Stimulated activated effector memory CD8-positive, alpha-beta T cell treated with anti-CD3 and anti-CD28 coated beads, Interleukin-12 subunit alpha, Interleukin-12 subunit beta, amount 100 ng/mL, for 72 hours (primary cell): ENCODE data around the gene FIG4.
"Not testable (repeated sequence)": the region's sequence is repeated elsewhere in the genome, so short reads cannot be mapped to it uniquely, and the experiment has no call there.

Source experiments
- ATAC-seq: fragments of 150-1000 bp; cut with Tn5 transposase; 2 replicates; pipeline ENCODE4 v1.10.0; 2021
- DNase-seq, 2 donors: peaks; one replicate each; pipeline ENCODE4 v3.0.0; 2021 to 2022; ENCODE audit warnings: low spot score in 2 of 2
- H3K27ac Mint-ChIP-seq: one replicate; pipeline ENCODE4 v1.8.0; 2022; ENCODE audit warnings: mild to moderate bottlenecking, mixed read lengths
- H3K36me3 Mint-ChIP-seq: one replicate; pipeline ENCODE4 v1.8.0; 2022; ENCODE audit warnings: mild to moderate bottlenecking, mixed read lengths
- H3K4me1 Mint-ChIP-seq: one replicate; pipeline ENCODE4 v1.8.0; 2022; ENCODE audit warnings: mixed read lengths
- H3K4me3 Mint-ChIP-seq: one replicate; pipeline ENCODE4 v1.8.0; 2022; ENCODE audit warnings: mild to moderate bottlenecking, mixed read lengths
- H3K9me3 Mint-ChIP-seq: one replicate; pipeline ENCODE4 v1.8.0; 2022; ENCODE audit warnings: mixed read lengths

FIG4 gene

DNA sequence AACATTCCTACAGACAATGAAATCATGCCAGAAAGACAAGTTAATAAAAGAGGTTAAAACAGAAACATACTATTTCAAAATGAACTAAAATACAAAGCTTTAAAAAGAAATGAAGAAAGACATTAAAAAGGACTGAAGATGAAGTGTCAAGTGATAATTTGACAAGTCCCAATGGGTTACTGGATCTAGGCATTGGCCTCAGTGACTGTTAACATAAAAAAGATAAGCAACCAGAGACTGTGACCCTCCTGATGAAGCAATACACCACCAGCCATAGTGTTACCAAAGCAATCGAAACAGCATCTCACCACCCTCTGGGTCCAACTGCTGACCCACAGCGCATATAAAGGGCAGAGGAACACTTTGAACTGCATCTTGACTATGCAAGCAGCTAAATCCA, 130.3 kb downstream of the FIG4 start:
- Mint-ChIP-seq H3K9me3 (no peaks in the 10 kb centered on the region), H3K4me1 (no peaks in the 10 kb centered on the region), H3K36me3 (peaks cover 21% of the 10 kb centered on the region), H3K27ac (no peak overlapping the region), H3K4me3 (no peak overlapping the region)
- no peak for ATAC-seq
- DNase-seq: no peak

DNA sequence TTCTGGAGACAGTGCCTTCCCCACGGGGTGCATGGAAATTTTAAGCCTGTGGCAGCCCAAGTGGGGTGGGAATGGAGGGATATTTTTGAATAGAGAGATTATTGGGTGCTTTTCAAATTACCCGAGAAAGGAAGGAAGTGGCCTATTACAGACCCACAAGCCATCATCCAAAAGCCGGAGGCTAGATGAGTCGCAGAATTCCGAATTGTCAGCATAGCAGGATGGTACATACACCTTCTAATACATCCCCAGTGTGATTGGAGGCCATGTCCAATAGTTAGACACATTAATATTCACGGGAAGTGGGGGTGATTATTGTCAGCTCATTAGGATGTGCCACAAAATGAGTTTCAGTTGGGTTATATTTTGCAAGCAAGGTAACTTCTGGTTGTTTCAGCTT, 133.0 kb downstream of the FIG4 start:
- Mint-ChIP-seq H3K36me3 (peaks cover 21% of the 10 kb centered on the region), H3K27ac (no peak overlapping the region), H3K9me3 (no peaks in the 10 kb centered on the region), H3K4me3 (no peak overlapping the region), H3K4me1 (no peaks in the 10 kb centered on the region)
- no peak for DNase-seq
- no peak for ATAC-seq

DNA sequence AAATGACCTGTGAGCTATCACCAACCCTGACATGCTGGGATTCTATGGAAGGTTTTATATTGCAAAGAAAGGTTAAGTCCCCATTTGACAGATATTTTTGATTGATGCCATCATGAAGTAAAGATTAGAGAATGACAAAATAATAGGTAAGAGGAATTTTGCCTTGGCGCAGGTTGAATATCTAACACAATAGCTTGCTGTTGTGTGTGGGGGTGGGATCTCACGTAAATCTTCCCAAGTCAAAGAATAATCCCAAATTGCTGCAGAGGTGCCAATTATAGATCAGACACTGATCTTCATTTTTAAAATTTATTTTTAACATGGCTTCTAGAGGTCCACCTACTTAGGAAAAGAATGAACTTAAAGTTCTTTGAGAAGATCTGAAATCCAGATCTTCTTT, 135.5 kb downstream of the FIG4 start:
- Mint-ChIP-seq H3K4me1 (no peaks in the 10 kb centered on the region), H3K9me3 (peaks cover 5% of the 10 kb centered on the region), H3K36me3 (peaks cover 21% of the 10 kb centered on the region), H3K27ac (no peak overlapping the region), H3K4me3 (no peak overlapping the region)
- DNase-seq (no peak), ATAC-seq (no peak)

DNA sequence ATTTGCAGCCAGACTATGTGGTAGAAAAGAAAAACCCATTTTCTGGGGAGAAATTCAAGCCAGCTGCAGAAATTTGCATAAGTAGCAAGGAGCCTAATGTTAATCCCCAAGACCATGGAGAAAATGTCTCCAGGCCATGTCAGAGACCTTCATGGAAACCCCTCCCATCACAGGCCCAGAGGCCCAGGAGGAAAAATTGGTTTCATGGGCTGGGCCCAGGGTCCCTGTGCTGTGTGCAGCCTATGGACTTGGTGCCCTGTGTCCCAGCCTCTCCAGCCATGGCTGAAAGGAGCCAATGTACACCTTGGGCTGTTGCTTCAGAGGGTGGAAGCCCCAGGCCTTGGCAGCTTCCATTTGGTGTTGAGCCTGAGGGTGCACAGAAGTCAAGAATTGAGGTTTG, 140.3 kb downstream of the FIG4 start:
- ATAC-seq, H3K4me1 Mint-ChIP-seq, DNase-seq, H3K4me3 Mint-ChIP-seq, H3K36me3 Mint-ChIP-seq, H3K9me3 Mint-ChIP-seq, H3K27ac Mint-ChIP-seq: not testable (repeated sequence)

DNA sequence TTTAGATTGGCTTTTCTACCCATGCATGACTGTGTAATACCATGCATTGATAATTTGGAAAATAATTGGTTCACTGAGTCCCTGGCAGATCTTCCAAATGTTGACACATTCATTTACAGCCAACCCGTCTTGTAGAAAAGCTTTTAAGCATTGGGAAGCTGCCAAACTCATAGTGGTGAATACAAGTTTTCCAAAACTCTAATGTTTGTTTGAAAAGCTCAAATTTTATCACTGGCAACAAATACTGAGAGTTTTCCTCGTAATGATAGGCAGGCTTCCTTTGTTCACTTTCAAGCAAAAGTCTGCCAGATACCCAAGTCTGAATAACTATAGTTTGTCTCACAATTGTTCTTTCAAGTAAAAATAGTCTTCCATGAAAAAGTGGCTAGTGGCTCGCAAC, 143.0 kb downstream of the FIG4 start:
- Mint-ChIP-seq H3K36me3 (no peaks in the 10 kb centered on the region), H3K9me3 (peaks cover 5% of the 10 kb centered on the region), H3K27ac (no peak overlapping the region), H3K4me1 (no peaks in the 10 kb centered on the region), H3K4me3 (no peak overlapping the region)
- DNase-seq: no peak
- ATAC-seq: no peak

DNA sequence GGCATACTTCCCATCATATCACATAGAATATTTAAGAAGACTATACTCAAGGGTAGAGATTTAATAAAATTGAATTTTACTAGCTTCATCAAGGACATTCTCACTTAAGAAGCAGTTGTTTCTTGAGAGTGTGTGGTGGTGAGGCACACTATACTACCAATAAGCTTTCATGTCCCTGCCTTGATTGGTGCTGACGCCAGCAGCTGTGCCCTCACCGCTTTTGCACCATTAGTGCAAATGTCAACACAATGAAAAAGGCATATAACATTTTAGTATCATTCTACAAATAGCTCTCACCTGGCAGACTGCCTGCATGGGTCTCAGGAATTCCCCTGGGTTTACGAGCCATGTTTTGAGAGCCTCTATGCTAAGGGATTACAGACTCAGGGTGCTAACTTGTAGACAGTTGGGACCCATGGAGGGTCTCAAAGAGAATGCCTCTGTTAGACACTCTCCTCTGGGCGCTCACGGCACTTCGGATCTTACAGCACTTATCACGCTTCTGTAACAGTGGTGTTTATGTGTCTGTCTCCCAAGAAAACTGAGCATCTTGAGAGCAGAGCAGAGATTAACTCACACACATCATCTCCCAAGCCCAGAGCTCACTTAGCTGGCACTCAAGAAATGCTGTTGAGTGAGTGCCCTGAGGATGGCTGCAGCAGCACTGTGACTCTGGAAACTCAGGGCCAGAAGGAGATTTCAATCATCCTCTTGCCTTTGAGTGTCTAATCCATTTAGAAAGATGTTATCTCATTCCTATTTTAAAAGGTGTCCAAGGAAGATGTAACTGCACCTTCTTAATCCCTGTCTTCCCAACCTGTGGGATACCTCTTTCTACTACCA, 143.7 kb downstream of the FIG4 start:
- peaks cover 5% of the 10 kb centered on the region for H3K9me3 Mint-ChIP-seq
- ATAC-seq (no peak), DNase-seq (no peak)
- H3K4me3 Mint-ChIP-seq: no peak overlapping the region
- no peaks in the 10 kb centered on the region for H3K4me1 Mint-ChIP-seq
- H3K27ac Mint-ChIP-seq: no peak overlapping the region
- H3K36me3 Mint-ChIP-seq: no peaks in the 10 kb centered on the region

DNA sequence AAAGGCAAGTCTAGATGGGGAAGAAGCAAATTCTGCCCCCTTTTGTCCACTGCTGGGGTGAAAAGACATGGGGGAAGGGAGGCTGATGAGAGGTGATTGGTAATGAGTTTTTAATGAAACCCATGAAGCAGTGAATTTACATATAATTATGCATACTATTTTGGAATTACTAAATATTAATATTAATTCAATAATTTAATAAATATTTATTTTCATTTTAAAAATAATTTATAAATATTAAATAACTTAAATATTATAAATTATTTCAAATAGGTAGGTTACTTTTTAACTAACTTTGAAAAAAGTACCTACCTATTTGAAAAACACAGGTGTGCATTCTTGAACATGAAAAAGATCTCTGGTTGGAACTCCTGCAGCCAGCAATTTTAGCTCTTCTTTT, 148.9 kb downstream of the FIG4 start:
- no peak overlapping the region for H3K4me3 Mint-ChIP-seq
- no peaks in the 10 kb centered on the region for H3K36me3 Mint-ChIP-seq
- H3K4me1 Mint-ChIP-seq: no peaks in the 10 kb centered on the region
- no peak for ATAC-seq
- no peaks in the 10 kb centered on the region for H3K9me3 Mint-ChIP-seq
- DNase-seq: no peak
- H3K27ac Mint-ChIP-seq: no peak overlapping the region

DNA sequence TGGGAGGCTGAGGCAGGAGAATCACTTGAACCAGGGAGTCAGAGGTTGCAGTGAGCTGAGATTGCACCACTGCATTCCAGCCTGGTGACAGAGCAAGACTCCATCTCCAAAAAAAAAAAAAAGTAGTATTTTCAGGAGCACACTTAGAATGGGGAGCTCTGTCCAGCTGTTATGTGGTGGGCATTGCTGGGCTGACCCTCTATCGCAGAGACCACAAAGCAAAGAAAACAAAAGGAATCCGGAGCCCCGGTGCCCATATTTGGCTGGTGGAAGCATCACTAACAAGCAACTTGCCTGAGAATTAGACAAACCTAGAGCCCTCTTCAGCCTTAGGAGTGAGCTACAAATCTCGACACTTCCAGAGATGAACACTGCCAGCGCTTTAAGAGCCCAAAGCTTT, 149.7 kb downstream of the FIG4 start:
- no peak overlapping the region for H3K27ac Mint-ChIP-seq
- no peaks in the 10 kb centered on the region for H3K9me3 Mint-ChIP-seq
- no peaks in the 10 kb centered on the region for H3K36me3 Mint-ChIP-seq
- no peaks in the 10 kb centered on the region for H3K4me1 Mint-ChIP-seq
- DNase-seq (no peak), ATAC-seq (no peak)
- H3K4me3 Mint-ChIP-seq: no peak overlapping the region

DNA sequence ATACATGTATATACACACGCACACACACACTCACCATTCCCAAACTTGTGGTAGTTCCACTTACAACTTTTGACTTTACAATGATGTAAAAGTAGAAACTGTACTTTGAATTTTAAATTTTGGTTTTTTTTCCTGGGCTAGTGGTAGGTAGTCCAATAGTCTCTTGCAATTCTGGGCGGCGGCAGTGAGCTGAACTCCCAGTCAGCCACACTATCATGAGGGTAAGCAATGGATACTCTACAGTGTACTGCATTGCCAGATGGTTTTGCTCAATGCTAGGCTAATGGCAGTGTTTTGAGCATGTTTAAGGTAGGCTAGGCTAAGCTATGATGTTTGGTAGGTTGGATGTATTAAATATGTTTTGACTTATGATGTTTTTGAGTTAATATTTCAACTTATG, 150.8 kb downstream of the FIG4 start:
- H3K4me1 Mint-ChIP-seq: no peaks in the 10 kb centered on the region
- no peak for ATAC-seq
- no peak overlapping the region for H3K4me3 Mint-ChIP-seq
- H3K9me3 Mint-ChIP-seq: no peaks in the 10 kb centered on the region
- H3K36me3 Mint-ChIP-seq: no peaks in the 10 kb centered on the region
- no peak overlapping the region for H3K27ac Mint-ChIP-seq
- DNase-seq: no peak

DNA sequence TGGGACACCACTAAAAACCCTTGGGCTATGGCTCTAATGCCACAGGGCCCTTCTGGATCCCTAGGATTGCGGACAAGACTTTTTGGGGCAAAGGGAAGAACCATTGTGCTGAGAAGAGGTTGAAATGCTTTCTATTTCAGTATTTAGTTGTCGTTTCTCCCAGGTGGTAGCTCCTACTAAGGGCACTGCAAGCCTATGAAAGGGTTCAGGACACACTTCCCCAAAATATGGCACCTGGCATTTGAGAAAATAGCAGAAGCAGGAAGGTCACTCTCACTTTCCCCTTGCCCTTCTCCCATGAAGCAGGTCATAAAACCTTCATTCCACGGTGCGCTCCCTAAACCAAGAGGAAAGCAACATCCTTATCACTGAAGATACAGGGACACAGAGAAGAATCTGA, 161.6 kb downstream of the FIG4 start:
- Mint-ChIP-seq H3K27ac (no peak overlapping the region), H3K9me3 (no peaks in the 10 kb centered on the region), H3K36me3 (no peaks in the 10 kb centered on the region), H3K4me3 (no peak overlapping the region), H3K4me1 (no peaks in the 10 kb centered on the region)
- no peak for ATAC-seq
- no peak for DNase-seq

DNA sequence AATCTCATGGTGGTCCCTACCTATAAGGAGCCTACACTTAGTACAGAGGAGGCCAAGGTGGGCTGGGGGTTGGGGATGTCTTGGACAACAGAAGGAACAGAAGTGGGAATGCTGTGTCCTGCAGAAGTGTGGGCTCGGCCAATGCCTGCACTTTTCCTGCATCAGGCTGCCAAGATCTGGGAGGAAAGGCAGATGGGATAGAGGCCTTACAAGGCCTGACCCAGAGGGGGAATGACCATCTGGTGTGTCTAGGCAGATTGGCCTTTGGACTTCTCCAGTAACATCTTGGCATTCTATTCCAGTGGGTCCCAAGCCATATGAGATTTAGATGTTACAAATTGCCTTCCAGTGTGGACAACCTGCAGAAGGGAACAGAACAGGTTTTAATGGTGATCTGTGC, 162.3 kb downstream of the FIG4 start:
- no peak for DNase-seq
- no peak for ATAC-seq
- Mint-ChIP-seq H3K36me3 (no peaks in the 10 kb centered on the region), H3K27ac (no peak overlapping the region), H3K4me3 (no peak overlapping the region), H3K4me1 (no peaks in the 10 kb centered on the region), H3K9me3 (no peaks in the 10 kb centered on the region)

DNA sequence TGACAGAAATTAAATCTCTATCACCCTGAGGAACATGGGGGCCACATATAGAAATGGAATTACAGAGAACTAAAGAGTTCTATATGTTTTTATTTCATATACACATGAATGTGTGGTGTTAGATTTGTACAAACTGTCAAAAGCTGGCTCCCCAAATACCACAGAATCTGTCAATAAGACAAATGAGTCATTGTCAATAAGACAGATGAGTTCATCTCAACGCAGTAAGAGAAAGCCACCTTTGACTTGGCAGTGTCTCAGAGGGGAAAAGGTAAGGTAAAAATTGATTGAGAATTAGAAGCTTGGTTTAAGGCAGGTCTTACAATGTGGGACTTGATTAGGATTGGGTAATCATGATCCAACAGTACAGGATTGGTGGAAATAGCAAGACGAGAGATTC, 162.9 kb downstream of the FIG4 start:
- Mint-ChIP-seq H3K4me1 (no peaks in the 10 kb centered on the region), H3K4me3 (no peak overlapping the region), H3K27ac (no peak overlapping the region), H3K9me3 (no peaks in the 10 kb centered on the region), H3K36me3 (no peaks in the 10 kb centered on the region)
- no peak for DNase-seq
- ATAC-seq: no peak

DNA sequence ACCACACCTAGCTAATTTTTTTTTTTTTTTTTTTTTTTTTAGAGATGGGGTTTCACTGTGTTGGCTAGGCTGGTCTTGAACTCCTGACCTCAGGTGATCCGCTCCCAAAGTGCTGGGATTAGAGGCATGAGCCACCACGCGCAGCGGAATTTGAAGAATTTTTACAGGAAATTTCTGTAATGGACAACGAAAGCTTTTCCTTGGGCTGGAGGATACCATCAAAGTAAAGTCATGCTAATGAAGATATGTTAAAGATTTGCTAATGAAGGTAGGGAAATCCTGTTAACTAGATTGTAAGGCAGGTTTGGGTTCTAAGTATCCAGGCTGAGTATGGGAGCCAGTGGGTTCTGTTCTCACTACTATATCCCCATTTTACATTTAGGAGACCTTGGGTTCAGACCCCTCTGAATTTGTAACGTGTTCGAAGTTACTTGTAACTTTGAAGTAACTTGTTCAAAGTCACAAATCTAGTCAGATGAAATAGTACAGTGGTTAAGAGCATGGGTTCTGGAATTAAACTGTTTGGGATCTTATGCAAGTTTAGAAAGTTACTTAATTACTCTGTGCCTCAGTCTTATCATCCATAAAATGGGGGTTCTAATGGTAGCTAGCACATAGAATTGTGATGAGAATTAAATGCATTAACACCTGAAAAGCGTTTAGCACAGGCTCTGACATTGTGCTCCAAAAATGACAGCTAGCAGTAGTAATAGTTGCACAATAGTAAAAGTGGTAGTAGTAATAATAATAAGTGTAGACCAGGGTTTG, 163.6 kb downstream of the FIG4 start:
- no peak for ATAC-seq
- no peaks in the 10 kb centered on the region for H3K9me3 Mint-ChIP-seq
- H3K36me3 Mint-ChIP-seq: no peaks in the 10 kb centered on the region
- H3K4me3 Mint-ChIP-seq: no peak overlapping the region
- H3K4me1 Mint-ChIP-seq: no peaks in the 10 kb centered on the region
- no peak for DNase-seq
- no peak overlapping the region for H3K27ac Mint-ChIP-seq

DNA sequence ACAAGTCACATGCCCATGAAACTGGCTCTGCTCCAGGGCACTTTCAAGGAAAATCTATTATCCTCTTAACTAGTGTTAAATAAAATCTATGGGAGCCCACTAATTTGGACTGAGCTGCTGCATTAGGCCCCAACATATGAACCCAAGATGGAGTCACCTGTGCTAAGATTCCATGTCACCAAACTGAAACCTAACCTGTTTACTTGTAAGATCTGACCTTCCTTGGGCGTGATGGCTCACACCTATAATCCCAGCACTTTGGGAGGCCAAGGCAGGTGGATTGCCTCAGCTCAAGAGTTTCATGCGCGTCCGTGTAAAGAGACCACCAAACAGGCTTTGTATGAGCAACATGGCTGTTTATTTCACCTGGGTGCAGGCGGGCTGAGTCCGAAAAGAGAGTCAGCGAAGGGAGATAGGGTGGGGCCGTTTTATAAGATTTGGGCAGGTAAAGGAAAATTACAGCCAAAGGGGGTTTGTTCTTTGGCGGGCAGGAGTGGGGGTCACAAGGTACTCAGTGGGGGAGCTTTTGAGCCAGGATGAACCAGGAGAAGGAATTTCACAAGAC, 164.5 kb downstream of the FIG4 start:
- H3K27ac Mint-ChIP-seq, ATAC-seq, H3K36me3 Mint-ChIP-seq, DNase-seq, H3K9me3 Mint-ChIP-seq, H3K4me1 Mint-ChIP-seq, H3K4me3 Mint-ChIP-seq: not testable (repeated sequence)

DNA sequence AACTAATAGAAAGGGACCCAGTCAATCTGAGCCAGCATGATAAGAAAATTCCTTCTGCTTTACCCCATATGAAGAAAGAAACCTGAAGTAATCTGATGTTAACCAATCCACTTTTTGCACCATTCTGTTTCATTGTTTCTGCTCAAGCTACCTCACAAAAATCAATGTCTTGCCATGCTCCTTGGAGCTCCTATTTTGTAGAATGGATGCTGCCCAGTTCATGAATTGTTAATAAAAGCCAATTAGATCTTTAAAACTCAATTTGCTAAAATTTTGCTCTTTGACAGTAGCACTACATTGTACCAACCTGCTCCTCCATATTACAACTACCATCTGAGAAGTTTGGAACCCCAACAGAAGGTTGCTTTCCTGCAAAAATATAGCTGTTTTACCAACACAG, 170.8 kb downstream of the FIG4 start:
- Mint-ChIP-seq H3K9me3 (no peaks in the 10 kb centered on the region), H3K4me3 (no peak overlapping the region), H3K36me3 (no peaks in the 10 kb centered on the region), H3K27ac (no peak overlapping the region), H3K4me1 (no peaks in the 10 kb centered on the region)
- ATAC-seq (no peak), DNase-seq (no peak)

DNA sequence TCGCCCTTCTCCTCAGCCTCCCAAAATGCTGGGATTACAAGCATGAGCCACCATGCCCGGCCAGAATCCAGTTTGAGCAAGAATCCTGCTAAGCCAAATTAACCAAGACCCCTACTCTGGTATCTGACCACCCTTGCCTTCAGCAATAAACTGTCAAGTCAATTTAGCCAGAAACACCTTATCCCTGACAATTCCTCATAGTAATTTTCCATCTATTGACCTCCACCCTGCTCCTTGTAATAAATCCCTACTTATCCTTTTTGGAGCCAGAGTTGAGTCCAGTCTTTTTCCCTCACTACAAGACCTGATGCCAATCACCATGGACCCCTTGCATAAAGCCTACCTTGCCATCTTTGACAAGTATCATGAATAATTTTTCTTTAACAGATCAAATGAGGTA, 173.0 kb downstream of the FIG4 start:
- no peaks in the 10 kb centered on the region for H3K36me3 Mint-ChIP-seq
- H3K27ac Mint-ChIP-seq: no peak overlapping the region
- ATAC-seq: no peak

More for the DNA sequence above, 173.0 kb downstream of the FIG4 start:
- no peaks in the 10 kb centered on the region for H3K9me3 Mint-ChIP-seq
- H3K4me1 Mint-ChIP-seq: no peaks in the 10 kb centered on the region
- no peak for DNase-seq
- H3K4me3 Mint-ChIP-seq: no peak overlapping the region
